SK-N-SH treated with all-trans-retinoic acid at 6 μM for 48 hours (cell line): ENCODE results near the gene STARD13.

Source experiments
- ATAC-seq: fragments of 200-7000 bp; cut with Tn5 transposase; 3 replicates; pipeline ENCODE4 v1.9.1; 2020; ENCODE audit warnings: mild to moderate bottlenecking, moderate library complexity
- ARNTL ChIP-seq: fragments of 450-650 bp; formaldehyde crosslinking; IDR thresholded peaks from 2 replicates; pipeline ENCODE4 v1.5.0; 2020; ENCODE audit warnings: low read depth, mild to moderate bottlenecking, moderate library complexity, borderline replicate concordance
- BACH2 ChIP-seq: fragments of 250-450 bp; sonication (Bioruptor Pico); IDR thresholded peaks from 2 replicates; pipeline ENCODE4 v1.9.0; 2021; ENCODE audit warnings: mild to moderate bottlenecking, borderline replicate concordance
- CREB5 ChIP-seq: fragments of 250-450 bp; sonication (Bioruptor Pico); IDR thresholded peaks from 2 replicates; pipeline ENCODE4 v1.5.1; 2020; ENCODE audit warnings: low read depth, mild to moderate bottlenecking, moderate library complexity
- CSDC2 ChIP-seq: fragments of 250-450 bp; sonication (Bioruptor Pico); IDR thresholded peaks from 2 replicates; pipeline ENCODE4 v1.5.0; 2020; ENCODE audit warnings: mild to moderate bottlenecking, moderate library complexity
- CSRNP3 ChIP-seq: fragments of 250-450 bp; sonication (Bioruptor Pico); IDR thresholded peaks from 2 replicates; pipeline ENCODE4 v1.5.1; 2021; ENCODE audit warnings: mild to moderate bottlenecking, moderate library complexity
- GLIS3 ChIP-seq: fragments of 250-450 bp; sonication (Bioruptor Pico); IDR thresholded peaks from 2 replicates; pipeline ENCODE4 v1.5.0; 2020; ENCODE audit warnings: mild to moderate bottlenecking, moderate library complexity
- ISL1 ChIP-seq: fragments of 250-450 bp; sonication (Bioruptor Pico); IDR thresholded peaks from 2 replicates; pipeline ENCODE4 v2.1.2; 2022; ENCODE audit warnings: mild to moderate bottlenecking, moderate library complexity
- OSR1 ChIP-seq: fragments of 250-450 bp; sonication (Bioruptor Pico); IDR thresholded peaks from 2 replicates; pipeline ENCODE4 v1.8.0; 2022; ENCODE audit warnings: moderate library complexity, mild to moderate bottlenecking, inconsistent platforms
- PATZ1 ChIP-seq: fragments of 250-450 bp; sonication (Bioruptor Pico); IDR thresholded peaks from 2 replicates; pipeline ENCODE4 v1.8.0; 2020; ENCODE audit warnings: mild to moderate bottlenecking, moderate library complexity, borderline replicate concordance
- POU6F1 ChIP-seq: fragments of 250-450 bp; sonication (Bioruptor Pico); IDR thresholded peaks from 2 replicates; pipeline ENCODE4 v1.8.0; 2021; ENCODE audit warnings: low read depth, mild to moderate bottlenecking, moderate library complexity, borderline replicate concordance
- PPARA ChIP-seq: fragments of 250-450 bp; sonication (Bioruptor Pico); IDR thresholded peaks from 2 replicates; pipeline ENCODE4 v1.5.0; 2020; ENCODE audit warnings: mild to moderate bottlenecking, borderline replicate concordance
- RARB ChIP-seq: fragments of 250-450 bp; sonication (Bioruptor Pico); IDR thresholded peaks from 2 replicates; pipeline ENCODE4 v1.8.0; 2021; ENCODE audit warnings: mild to moderate bottlenecking, moderate library complexity
- SNAI2 ChIP-seq: fragments of 250-450 bp; sonication (Bioruptor Pico); IDR thresholded peaks from 2 replicates; pipeline ENCODE4 v1.5.0; 2020; ENCODE audit warnings: mild to moderate bottlenecking, moderate library complexity
- TCF4 ChIP-seq: fragments of 250-450 bp; sonication (Bioruptor Pico); IDR thresholded peaks from 2 replicates; pipeline ENCODE4 v1.8.0; 2021; ENCODE audit warnings: mild to moderate bottlenecking, moderate library complexity, borderline replicate concordance
- TOX ChIP-seq: fragments of 250-450 bp; sonication (Bioruptor Pico); IDR thresholded peaks from 2 replicates; pipeline ENCODE4 v1.8.0; 2021; ENCODE audit warnings: mild to moderate bottlenecking, moderate library complexity, borderline replicate concordance
- TSHZ2 ChIP-seq: fragments of 250-450 bp; sonication (Bioruptor Pico); IDR thresholded peaks from 2 replicates; pipeline ENCODE4 v1.5.0; 2020; ENCODE audit warnings: mild to moderate bottlenecking, moderate library complexity
- ZFP3 ChIP-seq: fragments of 250-450 bp; sonication (Bioruptor Pico); IDR thresholded peaks from 2 replicates; pipeline ENCODE4 v1.5.0; 2020; ENCODE audit warnings: mild to moderate bottlenecking, moderate library complexity
- ZNF565 ChIP-seq: fragments of 450-650 bp; formaldehyde crosslinking; conservative IDR thresholded peaks from 2 replicates; pipeline ENCODE4 v1.5.0; 2020; ENCODE audit warnings: low read depth, mild to moderate bottlenecking, moderate library complexity

Gene STARD13

GRCh38 chr13:33318037-33318436 is 32.5 kb upstream of the STARD13 start:
- no peak for TF ChIP-seq OSR1 (CRISPR knock-in tag)
- TF ChIP-seq ZFP3 (CRISPR knock-in tag): no peak
- no peak for TF ChIP-seq PATZ1
- TF ChIP-seq POU6F1 (CRISPR knock-in tag): no peak
- TF ChIP-seq TOX (CRISPR knock-in tag): no peak
- no peak for TF ChIP-seq PPARA (CRISPR knock-in tag)
- TF ChIP-seq CSDC2 (CRISPR knock-in tag): no peak
- no peak for TF ChIP-seq BACH2 (CRISPR knock-in tag)
- no peak for TF ChIP-seq ARNTL
- no peak for TF ChIP-seq SNAI2
- TF ChIP-seq ZNF565: no peak
- TF ChIP-seq RARB (CRISPR knock-in tag): no peak
- TF ChIP-seq CREB5 (CRISPR knock-in tag): no peak
- TF ChIP-seq, all 23 proteins: peak for 0
- no peak for ATAC-seq

GRCh38 chr13:33316890-33317289 is 31.3 kb upstream of the STARD13 start:
- no peak for TF ChIP-seq CSRNP3
- TF ChIP-seq ZFP3 (CRISPR knock-in tag): no peak
- no peak for TF ChIP-seq ISL1 (CRISPR knock-in tag)
- no peak for TF ChIP-seq ARNTL
- no peak for TF ChIP-seq BACH2 (CRISPR knock-in tag)
- no peak for TF ChIP-seq CREB5 (CRISPR knock-in tag)
- TF ChIP-seq CSDC2 (CRISPR knock-in tag): no peak
- TF ChIP-seq PATZ1: no peak
- no peak for TF ChIP-seq GLIS3 (CRISPR knock-in tag)
- no peak for TF ChIP-seq TSHZ2 (CRISPR knock-in tag)
- no peak for TF ChIP-seq TCF4 (CRISPR knock-in tag)
- TF ChIP-seq POU6F1 (CRISPR knock-in tag): no peak
- TF ChIP-seq ZNF565: no peak
- no peak for ATAC-seq
